Epidermal melanocyte (primary cell): ENCODE data around the gene XPOT.
"Not testable (repeated sequence)": the region's sequence is repeated elsewhere in the genome, so short reads cannot be mapped to it uniquely, and the experiment has no call there.

Experiments
- DNase-seq: peaks from one replicate; pipeline ENCODE4 v3.0.0; 2011; ENCODE audit warnings: low spot score; ENCODE audit not compliant: insufficient read length

Gene XPOT, protein sequence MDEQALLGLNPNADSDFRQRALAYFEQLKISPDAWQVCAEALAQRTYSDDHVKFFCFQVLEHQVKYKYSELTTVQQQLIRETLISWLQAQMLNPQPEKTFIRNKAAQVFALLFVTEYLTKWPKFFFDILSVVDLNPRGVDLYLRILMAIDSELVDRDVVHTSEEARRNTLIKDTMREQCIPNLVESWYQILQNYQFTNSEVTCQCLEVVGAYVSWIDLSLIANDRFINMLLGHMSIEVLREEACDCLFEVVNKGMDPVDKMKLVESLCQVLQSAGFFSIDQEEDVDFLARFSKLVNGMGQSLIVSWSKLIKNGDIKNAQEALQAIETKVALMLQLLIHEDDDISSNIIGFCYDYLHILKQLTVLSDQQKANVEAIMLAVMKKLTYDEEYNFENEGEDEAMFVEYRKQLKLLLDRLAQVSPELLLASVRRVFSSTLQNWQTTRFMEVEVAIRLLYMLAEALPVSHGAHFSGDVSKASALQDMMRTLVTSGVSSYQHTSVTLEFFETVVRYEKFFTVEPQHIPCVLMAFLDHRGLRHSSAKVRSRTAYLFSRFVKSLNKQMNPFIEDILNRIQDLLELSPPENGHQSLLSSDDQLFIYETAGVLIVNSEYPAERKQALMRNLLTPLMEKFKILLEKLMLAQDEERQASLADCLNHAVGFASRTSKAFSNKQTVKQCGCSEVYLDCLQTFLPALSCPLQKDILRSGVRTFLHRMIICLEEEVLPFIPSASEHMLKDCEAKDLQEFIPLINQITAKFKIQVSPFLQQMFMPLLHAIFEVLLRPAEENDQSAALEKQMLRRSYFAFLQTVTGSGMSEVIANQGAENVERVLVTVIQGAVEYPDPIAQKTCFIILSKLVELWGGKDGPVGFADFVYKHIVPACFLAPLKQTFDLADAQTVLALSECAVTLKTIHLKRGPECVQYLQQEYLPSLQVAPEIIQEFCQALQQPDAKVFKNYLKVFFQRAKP

DNA sequence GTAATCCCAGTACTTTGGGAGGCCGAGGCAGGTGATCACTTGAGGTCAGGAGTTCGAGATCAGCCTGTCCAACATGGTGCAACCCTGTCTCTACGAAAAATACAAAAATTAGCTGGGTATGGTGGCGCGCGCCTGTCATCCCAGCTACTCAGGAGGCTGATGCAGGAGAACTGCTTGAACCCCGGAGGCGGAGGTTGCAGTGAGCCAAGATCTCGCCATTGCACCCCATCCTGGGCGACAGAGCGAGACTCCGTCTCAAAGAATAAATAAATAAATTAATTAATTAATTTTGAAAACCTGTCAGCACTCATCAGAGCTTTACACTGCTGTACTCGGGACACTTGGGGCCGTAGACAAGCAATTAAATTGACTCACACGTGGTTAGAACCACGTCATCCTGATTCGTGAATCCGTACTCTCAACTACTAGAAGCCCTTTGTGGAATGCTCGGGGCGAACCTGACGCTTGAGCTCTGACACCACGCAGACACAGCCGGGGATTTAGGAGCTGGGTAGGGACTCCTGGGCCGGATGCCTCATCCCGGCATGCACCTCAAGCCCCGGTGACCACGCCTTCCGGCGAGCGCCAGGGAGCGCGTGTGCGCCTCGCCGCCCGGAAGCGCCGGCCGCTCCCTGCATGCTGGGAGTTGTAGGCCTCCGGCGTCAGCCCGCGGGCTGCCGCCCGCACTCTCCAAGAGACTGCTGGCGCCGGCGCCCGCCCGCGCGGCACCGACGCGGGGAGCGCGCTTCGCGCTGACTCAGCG, at the start of gene XPOT:
Gene XPOT (plus strand): TSS at position 686 of the 763 bp plus-strand sequence. CDS start 5,644 bp downstream, outside the sequence.
- DNase-seq: peak; percentile 95

DNA sequence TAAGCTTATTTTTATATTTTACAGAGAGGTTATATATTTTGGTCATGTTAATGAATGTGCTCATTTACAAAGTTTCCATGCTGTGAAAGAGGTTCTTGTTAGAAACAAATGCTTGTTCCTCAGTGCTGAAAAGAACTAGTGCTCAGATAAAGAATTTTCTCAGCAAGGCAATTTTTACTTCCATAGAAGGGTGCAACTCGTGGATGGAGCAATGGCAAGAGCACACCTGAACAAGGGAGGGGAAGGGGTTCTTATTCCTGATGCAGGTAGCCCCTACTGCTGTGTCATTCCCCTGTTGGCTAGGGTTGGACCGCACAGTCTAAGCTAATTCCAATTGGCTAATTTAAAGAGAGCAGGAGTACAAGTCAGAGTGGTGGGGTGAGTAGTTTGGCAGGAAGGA, 48.0 kb upstream of the XPOT start:
- DNase-seq: not testable (repeated sequence)

- not testable (repeated sequence) for DNase-seq
These were observed 43.0 kb upstream of the XPOT start for GRCh38 chr12:64361173-64361572.

DNA sequence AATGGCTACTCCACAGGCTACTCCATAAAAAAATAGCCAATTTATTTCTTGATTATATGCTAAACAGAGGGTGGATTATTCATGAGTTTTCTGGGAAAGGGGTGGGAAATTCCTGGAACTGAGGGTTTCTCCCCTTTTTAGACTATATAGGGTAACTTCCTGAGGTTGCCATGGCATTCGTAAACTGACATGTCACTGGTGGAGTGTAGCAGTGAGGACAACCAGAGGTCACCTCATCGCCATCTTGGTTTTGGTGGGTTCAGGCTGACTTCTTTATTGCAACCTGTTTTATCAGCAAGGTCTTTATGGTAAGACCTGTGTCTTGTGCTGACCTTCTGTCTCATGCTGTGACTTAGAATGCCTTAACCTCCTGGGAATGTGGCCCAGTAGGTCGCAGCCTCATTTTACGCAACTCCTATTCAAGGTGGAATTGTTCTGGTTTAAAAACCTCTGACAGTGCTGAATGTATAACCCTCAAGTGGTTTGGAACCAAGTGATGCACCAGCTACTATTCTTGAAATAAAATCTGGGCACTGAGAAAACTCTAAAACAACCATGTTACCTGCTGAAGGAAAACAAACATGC, 41.4 kb upstream of the XPOT start:
- no peak for DNase-seq

DNA sequence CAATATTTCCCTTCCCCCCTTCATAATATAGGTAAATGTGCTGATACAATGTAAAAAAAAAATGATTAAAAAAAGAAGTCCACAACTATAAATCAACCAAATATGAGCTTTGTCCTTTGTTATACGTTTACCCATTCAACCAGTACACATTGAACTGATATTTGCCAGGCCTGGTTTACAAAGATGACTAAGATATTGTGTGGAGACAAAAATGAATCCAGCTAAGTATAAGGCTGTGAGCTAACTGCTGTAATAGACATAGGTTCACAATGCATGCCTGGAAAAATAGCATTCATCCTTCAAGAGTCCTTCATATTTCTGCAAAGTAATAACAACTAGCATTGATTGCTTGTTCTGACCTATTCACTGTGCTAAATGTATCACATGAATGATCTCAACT, 20.5 kb upstream of the XPOT start:
- DNase-seq: no peak

DNA sequence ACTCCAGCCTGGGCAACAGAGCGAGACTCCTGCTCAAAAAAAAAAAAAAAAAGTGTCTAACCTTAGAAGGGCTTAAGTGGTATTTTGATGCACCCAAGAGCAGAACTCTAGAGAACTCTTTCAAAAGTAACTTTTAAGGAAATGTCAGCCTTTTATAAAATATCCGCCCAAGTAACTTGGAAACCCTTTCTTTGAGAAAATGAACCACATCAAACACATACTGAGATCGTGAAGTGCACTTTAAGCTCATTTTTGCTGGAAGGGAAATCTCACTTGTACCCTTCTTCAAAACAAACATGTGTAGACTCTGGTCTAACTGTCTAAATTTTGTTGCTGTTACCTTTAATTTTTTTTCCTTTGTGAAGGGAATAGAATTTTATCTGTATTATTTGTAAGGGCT, 19.2 kb upstream of the XPOT start:
- DNase-seq: no peak

DNA sequence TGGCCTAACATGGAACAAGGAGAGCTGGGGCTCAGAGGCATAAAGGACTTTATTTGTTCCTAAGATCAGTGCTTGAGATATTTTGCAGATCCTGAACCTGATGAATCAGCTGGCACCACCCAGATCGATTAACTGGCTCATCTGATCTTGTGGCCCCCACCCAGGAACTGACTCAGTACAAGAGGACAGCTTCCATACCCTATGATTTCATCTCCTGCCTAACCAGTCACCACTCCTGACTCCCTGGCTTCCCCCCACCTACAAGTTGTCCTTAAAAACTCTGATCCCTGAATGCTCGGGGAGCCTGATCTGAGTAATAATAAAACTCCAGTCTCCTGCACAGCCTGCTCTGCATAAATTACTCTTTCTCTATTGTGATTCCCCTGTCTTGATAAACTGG, 18.7 kb upstream of the XPOT start:
- no peak for DNase-seq

DNA sequence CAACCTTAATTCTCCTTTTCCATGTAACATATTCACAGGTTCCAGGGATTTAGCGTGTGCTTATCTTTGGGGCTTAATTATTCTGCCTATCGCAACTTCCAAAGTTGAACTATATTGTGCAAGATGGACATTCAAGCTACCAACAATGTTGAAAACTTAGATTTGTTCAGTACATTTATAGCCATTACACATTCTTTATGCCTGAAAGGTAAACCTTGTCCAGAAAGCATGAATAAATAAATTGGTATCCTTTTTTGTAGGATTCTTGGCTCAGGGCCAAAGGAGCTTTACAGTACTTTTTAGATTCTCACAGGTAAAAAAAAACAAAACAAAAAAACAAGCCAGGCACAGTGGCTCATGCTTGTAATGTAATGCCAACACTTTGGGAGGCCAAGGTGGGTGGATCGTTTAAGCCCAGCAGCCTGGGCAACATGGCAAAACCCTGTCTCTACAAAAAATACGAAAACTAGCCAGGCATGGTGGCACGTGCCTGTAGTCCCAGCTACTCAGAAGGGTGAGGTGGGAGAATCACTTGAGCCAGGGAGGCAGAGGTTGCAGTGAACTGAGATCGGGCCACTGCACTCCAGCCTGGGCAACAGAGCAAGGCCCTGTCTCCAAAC, 16.9 kb upstream of the XPOT start:
- no peak for DNase-seq

DNA sequence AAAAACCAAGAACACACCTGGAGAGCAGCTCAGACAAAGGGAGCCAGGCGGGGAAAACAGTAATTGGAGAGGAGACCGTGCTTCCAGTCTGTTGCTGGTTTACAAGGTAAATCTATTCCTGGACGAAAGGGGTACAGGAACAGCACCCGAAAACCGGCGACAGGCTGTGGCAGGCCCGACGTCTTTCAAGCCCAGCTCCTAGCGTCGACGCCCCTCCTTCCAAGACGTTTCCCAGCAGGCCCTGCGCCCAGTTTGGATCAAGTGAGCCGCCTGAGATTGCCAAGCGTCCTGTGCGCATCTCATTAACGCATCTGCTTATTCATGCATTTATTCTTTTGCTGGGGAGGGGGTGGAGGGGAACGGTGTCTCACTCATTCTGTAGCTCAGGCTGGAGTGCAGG, 15.0 kb upstream of the XPOT start:
- DNase-seq: no peak

DNA sequence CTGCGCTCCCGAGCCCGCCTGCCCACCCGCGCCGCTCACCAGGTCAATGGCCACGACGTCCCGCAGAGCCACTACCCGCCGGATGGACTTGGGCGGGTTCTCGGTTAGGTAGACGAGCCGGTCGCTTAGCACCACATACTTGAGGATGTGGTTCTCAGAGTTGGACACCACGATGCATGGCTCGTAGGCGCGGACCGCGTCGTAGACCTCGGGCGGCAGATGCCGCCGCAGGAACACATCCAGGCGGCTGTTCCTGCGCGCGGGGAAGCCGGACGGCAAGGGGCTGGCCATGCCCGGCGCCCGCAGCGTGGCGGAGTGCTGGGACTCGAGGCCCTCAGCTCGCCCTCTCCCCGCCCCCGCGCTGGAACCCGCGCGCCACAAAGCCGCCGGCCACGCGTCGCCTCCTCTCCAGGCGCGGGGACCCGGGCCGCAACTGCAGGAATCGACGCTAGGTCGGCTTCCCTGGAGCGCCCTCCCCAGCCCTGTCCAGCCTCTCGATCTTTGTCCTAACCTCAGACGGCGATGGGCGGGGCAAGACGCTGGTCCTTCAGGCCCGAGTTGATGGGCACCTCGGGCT, 13.8 kb upstream of the XPOT start, which contains the start of gene C12orf56:
Gene C12orf56 (minus strand): TSS at position 484 of the 577 bp plus-strand sequence. CDS start 193 bp downstream, at position 291.
- DNase-seq: no peak

DNA sequence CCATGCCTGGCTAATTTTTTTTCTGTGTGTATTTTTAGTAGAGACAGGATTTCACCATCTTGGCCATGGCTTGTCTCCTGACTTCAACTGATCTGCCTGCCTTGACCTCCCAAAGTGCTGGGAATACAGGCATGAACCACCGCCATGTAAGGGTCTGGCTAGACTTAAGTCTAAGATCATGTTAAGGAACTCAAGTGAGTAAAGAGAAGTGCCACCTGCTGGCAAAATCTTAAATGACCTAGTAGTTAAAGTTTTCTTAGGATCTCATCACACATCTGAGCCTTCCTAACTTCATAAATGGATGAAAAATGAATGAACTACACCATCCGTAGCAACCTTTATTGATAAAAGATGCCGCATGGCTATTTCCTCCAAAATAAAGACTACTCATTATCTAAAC, 12.0 kb upstream of the XPOT start:
- DNase-seq: no peak

- DNase-seq: no peak
These were observed 8.5 kb upstream of the XPOT start for GRCh38 chr12:64395739-64396138.

DNA sequence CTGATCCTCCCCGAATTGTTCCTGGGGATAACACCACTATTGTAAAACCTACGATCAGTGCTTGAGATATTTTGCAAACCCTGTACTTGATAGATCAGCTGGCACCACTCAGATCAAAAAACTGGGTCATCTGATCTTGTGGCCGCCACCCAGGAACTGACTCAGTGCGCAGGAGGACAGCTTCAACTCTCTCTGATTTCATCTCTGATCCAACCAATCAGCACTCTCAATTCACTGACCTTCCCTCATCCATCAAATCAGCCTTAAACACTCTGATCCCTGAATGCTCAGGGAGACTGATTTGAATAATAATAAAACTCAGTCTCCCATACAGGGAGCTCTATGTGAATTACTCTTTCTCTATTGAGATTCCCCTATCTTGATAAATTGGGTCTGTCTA, 4.2 kb upstream of the XPOT start:
- DNase-seq: no peak

- no peak for DNase-seq
These were observed 2.0 kb upstream of the XPOT start for GRCh38 chr12:64402181-64402580.

GRCh38 chr12:64404470-64405256, 471 bp downstream of the XPOT start:
- peak; percentile 59 for DNase-seq

DNA sequence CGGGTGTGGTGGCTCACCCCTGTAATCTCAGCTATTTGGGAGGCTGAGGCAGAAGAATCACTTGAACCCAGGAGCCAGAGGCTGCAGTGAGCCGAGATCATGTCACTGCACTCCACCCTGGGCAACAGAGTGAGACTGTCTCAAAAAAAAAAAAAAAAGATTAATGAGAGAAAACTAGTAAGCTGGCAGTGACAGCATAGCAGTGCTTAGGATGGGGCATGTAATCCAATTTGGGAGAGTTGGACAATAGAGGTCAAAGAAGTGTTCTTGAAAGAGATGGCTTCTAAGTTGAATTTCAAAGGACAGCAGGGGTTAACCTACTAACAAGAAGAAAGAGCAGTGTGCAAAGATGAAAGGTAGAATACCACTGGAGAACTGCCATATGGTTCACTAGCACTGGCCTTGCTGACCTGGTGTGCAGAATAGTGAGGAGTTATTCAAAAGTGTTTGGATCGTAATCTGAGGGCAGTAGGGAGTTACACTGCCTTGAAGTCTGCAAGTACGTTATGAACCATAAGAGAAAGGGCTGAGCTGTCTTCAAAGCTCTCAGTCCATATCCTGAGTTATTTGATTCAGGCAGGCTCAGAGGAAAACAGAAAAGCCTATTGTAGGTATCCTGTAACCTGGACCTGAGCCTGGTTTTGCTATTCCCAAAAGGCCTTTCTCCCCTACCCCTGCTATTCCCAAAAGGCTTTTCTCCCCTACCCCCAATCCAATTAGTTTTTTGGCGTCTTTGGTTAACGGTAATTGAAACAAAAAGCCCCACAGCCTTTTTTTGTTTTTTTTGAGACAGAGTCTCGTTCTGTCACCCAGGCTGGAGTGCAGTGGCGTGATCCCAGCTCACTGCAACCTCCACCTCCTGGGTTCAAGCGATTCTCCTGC, 3.4 kb downstream of the XPOT start:
- DNase-seq: no peak

GRCh38 chr12:64411427-64411826, 7.2 kb downstream of the XPOT start:
- no peak for DNase-seq

DNA sequence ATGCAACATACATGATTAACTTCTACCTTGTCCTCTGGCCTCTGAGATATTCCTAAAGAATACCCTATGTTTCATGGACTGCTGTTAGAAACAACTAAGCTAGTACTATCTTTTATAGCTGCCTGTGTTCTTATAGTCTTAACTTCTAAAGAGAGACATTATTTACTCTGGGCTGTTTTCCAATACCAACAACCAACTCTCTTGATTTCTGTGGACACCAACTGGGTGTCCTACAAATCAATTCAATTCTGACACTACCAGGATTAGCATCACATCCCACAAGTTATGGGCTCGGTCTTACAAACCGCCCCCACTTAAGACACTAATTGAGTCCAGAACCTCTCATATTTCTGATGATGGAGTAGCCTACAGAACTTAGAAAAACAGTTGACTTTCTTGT, 8.3 kb downstream of the XPOT start:
- DNase-seq: no peak
